Midbrain (tissue), 1 donor: ENCODE measurements around the gene AKTIP.

Source experiments
- DNase-seq: peaks from one replicate; lab custom pipeline; 2025; lab: John Stamatoyannopoulos, UW

The AKTIP gene

GRCh38 chr16:53478965-53479364 lies 24.0 kb downstream of the AKTIP start:
- DNase-seq, result no peak

GRCh38 chr16:53476867-53477266 lies 26.1 kb downstream of the AKTIP start:
- no peak for DNase-seq

DNA sequence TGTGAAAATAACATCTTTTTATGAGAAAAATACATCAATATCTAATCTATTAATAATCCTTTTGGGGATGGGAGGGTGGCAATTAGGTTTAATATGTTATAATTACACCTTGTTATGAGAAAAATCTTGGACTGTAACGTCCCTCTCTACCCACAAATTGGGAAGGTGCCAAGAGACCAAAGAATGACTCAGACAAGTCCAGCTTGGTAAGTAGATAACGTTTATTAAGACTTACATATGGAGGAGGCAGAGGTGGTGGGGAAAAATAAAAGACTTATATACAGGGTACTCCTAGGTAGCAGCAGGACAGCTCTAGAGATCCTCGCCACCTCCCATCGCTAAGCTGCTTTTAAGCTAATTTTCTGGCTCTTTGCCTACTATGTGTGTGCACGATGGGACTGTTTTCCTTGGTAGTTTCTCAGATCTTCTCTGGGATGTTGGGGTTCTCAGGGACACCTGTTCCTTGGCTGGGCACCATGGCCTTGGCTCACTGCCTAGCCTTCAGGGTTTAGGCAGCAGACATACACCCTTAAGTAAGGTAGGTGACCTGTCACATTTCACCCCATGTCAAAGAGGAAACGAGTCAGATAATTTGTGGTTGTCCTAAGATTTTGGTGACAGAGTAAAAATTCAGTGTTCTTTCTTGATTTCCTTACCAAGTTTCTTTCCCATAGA lies 37.3 kb downstream of the AKTIP start:
- DNase-seq, result no peak

DNA sequence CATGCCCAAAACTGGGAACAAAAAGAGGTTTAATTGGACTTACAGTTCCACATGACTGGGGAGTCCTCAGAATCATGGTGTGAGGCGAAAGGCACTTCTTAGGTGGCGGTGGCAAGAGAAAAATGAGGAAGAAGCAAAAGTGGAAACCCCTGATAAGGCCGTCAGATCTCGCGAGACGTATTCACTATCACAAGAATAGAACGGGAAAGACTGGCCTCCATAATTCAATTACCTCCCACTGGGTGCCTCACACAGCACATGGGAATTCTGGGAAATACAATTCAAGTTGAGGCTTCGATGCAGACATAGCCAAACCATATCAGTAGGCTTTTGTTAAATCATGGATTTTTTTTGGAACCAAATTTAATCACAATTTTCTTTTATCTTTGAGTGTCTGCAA lies 44.4 kb downstream of the AKTIP start:
- no peak for DNase-seq

DNA sequence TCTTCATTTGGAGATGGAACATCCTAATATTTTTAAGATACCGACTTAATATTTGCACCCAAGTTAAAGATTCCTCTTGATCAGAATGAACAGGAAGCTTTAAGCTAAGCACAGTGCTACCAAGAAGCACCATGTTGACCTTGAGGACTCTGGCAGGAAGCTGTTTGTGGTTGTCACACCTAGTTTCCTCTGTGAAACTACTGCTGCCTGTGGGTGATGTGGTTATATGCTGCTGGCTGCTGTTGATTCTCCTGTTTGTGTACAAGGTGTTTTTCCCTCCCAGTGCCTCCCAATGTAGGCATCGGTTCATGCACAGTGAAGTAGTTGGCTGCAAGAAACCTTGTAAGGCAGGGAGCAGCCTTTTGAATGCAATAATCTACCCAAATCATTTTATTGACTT lies 45.3 kb downstream of the AKTIP start:
- DNase-seq, result no peak

DNA sequence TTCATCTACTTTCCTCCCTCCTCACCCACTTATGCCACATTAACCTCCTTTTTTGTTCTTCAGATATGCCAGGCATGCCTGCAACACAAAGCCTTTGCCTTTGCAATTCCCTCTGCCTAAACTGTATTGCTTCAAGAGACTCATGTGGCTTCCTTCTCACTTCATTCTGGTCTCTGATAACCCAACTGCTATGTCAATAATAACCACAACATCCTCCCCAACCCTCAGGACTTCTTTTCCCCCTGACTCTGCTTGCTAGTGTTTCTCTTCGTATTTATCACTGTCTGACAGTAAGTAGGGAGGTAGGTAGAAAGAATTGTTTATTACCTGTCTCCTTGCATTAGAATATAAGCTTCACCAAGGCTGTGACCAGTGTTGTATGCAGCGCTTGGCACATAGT lies 46.4 kb downstream of the AKTIP start:
- no peak for DNase-seq

- no peak for DNase-seq
Measured at GRCh38 chr16:53453928-53454327, 49.1 kb downstream of the AKTIP start.

- DNase-seq, result no peak
Measured at GRCh38 chr16:53449816-53450517, 53.0 kb downstream of the AKTIP start.

- DNase-seq, result no peak
Measured at GRCh38 chr16:53446090-53446489, 56.9 kb downstream of the AKTIP start.

DNA sequence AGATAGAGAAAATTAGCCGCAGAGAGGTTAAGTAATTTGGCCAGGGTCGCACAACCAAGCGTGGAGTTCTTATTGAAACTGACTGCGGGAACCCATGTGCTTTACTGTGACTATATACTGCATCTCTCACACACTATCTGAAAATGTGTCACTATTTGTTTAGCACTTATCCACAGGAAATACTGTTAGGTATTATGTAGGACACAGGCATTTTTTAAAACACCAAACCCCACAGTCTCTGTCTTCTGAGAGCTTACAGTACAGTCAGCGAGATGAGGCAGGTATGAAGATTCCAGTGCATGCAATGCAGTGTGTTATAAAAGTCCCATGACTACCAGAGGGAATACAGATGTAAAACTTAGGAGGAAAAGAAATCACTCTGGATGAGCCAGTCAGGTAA lies 57.5 kb downstream of the AKTIP start:
- no peak for DNase-seq
